SU-DHL-6 (cell line): ENCODE data around the gene OR10C1.

ENCODE experiments used
- CTCF ChIP-seq: fragments of 200-600 bp; sonication (generic); IDR thresholded peaks from one replicate; pipeline ENCODE4 v1.5.1; 2017; ENCODE audit warnings: antibody characterized with exemption, mild to moderate bottlenecking, low read length, moderate library complexity; ENCODE audit not compliant: insufficient read depth, poor library complexity, severe bottlenecking
- EZH2phosphoT487 ChIP-seq: fragments of 200-600 bp; sonication (generic), shearing (Covaris generic); conservative IDR thresholded peaks from 2 replicates; pipeline ENCODE4 v1.6.1; 2018; ENCODE audit warnings: mild to moderate bottlenecking, antibody characterized with exemption, low read length, moderate library complexity, mixed read lengths

GRCh38 chr6:29439006-29439405, at the start of gene OR10C1:
- TF ChIP-seq CTCF (no peak), EZH2phosphoT487 (no peak)
